ENCODE results near the gene MBD6. TPM values are rescaled to one million over a fixed set of nuclear protein-coding genes. Genes with fewer than 3 reads are reported as not detected.
A peak's percentile ranks its signal among the peaks of the same experiment; 100 is the strongest.

Gene MBD6, protein sequence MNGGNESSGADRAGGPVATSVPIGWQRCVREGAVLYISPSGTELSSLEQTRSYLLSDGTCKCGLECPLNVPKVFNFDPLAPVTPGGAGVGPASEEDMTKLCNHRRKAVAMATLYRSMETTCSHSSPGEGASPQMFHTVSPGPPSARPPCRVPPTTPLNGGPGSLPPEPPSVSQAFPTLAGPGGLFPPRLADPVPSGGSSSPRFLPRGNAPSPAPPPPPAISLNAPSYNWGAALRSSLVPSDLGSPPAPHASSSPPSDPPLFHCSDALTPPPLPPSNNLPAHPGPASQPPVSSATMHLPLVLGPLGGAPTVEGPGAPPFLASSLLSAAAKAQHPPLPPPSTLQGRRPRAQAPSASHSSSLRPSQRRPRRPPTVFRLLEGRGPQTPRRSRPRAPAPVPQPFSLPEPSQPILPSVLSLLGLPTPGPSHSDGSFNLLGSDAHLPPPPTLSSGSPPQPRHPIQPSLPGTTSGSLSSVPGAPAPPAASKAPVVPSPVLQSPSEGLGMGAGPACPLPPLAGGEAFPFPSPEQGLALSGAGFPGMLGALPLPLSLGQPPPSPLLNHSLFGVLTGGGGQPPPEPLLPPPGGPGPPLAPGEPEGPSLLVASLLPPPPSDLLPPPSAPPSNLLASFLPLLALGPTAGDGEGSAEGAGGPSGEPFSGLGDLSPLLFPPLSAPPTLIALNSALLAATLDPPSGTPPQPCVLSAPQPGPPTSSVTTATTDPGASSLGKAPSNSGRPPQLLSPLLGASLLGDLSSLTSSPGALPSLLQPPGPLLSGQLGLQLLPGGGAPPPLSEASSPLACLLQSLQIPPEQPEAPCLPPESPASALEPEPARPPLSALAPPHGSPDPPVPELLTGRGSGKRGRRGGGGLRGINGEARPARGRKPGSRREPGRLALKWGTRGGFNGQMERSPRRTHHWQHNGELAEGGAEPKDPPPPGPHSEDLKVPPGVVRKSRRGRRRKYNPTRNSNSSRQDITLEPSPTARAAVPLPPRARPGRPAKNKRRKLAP
- total RNA-seq = 100 to 1,000 TPM in 1 of 4 donors, 10 to 100 TPM in 3; 36.6 to 155 (median 51.0) TPM

DNA sequence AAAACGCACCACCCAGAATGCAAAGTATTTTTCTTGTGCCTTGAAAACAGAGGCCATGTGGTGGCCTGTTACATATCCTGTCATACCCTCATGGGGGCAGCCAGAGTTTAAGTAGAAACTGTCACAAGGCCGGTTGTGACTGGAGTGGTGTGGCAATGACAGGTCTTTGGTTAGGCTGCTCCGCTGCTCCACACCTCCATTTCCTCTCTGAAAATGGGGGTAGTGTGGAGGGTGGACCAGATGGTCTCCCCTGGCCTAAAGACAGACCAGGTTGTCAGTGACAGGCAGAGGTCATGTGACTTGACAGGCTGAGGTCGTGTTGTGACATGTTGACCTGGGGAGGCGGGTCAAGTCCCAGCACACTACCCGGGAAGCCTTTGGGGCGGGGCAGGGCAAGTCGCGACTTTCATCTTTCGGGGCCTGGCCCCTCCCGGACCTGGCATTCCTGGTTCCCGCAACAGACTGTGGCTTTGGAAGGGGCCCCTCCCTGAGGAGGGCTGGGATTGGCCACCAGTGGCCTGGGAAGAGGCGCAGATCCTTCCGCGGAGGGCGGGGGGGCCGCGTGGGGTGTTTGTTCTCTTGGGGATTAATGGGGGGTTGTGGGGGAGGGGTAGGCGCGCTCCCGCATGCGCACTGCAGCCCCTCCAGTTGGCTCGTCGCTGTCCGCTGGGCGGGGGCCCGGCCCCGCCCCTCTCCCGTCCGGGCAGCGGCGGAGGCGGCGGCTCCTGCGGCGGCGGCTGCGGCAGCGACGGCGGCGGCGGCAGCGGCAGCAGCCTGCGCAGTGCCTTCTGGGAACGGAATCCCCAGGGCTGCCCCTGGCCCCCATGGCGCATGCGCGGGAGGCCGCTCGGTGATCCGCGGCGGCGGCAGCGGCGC lies at the start of gene MBD6:
Gene MBD6, plus strand, starts transcription at position 814 of the 876 bp plus-strand sequence. CDS start 1,480 bp downstream, outside the sequence.
- intact Hi-C loops (cut with DNase I; ENCODE audit: low total_unique reads) = no loop called here
- Histone ChIP-seq H3K36me3 (peaks cover 0 to 16% (median 3%) of the 10 kb centered on the region in 4 donors), H3K27me3 (no peaks in the 10 kb centered on the region), H3K9me3 (no peaks in the 10 kb centered on the region), H3K4me1 (peaks cover 42 to 67% (median 57%) of the 10 kb centered on the region in 4 donors), H3K27ac (peak within 1 kb of the TSS; percentile 97 to 100 (median 98)), H3K4me3 (peak within 1 kb of the TSS; percentile 68 to 82 (median 78))
- 0 to 1% methylated on average over 1 to 16 of the region's 57 CpGs for WGBS, 2 donors (ENCODE audit: low coverage in 1 of 2)
- in situ Hi-C loops (cut with MboI; ENCODE audit: low pct_ligation_motif_present in 1 of 4, low pct_unique_long_range_greater_than_20kb in 1 of 4, low sequenced_read_pairs in 3 of 4) = no loop called here
- TF ChIP-seq POLR2AphosphoS5 (IDR thresholded peaks at IDR 0.05) (peak; percentile 40 to 73 (median 72)), EP300 (IDR thresholded peaks at IDR 0.05; ENCODE audit: low read depth) (no peak), POLR2A (IDR thresholded peaks at IDR 0.05) (peak; percentile 61)
- TF ChIP-seq, protein P1, sequence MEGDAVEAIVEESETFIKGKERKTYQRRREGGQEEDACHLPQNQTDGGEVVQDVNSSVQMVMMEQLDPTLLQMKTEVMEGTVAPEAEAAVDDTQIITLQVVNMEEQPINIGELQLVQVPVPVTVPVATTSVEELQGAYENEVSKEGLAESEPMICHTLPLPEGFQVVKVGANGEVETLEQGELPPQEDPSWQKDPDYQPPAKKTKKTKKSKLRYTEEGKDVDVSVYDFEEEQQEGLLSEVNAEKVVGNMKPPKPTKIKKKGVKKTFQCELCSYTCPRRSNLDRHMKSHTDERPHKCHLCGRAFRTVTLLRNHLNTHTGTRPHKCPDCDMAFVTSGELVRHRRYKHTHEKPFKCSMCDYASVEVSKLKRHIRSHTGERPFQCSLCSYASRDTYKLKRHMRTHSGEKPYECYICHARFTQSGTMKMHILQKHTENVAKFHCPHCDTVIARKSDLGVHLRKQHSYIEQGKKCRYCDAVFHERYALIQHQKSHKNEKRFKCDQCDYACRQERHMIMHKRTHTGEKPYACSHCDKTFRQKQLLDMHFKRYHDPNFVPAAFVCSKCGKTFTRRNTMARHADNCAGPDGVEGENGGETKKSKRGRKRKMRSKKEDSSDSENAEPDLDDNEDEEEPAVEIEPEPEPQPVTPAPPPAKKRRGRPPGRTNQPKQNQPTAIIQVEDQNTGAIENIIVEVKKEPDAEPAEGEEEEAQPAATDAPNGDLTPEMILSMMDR (IDR thresholded peaks at IDR 0.05) = no peak
- DNase-seq = peak; percentile 94

DNA sequence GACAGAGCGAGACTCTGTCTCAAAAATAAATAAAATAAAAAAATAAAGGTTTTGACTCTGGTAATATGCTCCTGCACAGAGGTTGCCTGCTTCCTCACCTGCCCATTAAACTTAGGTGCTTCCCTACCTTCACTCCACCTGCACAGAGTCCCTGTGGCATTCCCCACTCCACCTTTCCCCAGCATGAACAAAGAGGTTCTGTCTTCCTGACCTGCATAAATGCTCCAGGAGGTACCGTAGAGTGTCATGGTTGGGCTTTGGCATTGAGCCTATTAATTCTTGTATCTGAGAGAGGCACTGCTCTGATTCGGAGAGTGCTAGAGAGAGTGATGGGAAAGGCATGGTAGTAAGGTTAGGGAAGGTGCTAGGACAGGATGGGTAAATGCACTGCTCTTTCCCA lies 49.2 kb upstream of the MBD6 start:
- intact Hi-C loops (cut with DNase I; ENCODE audit: low total_unique reads) = no loop called here
- no peak overlapping the region for H3K27ac ChIP-seq
- DNase-seq = no peak
- no peak overlapping the region for H3K4me3 ChIP-seq
- H3K9me3 ChIP-seq = no peaks in the 10 kb centered on the region
- peaks cover 15 to 33% (median 20%) of the 10 kb centered on the region in 4 donors for H3K4me1 ChIP-seq
- TF ChIP-seq POLR2A (IDR thresholded peaks at IDR 0.05) (no peak), POLR2AphosphoS5 (IDR thresholded peaks at IDR 0.05) (no peak), EP300 (IDR thresholded peaks at IDR 0.05; ENCODE audit: low read depth) (no peak)
- TF ChIP-seq, protein P1 (IDR thresholded peaks at IDR 0.05) = no peak
- in situ Hi-C loops (cut with MboI; ENCODE audit: low pct_ligation_motif_present in 1 of 4, low pct_unique_long_range_greater_than_20kb in 1 of 4, low sequenced_read_pairs in 3 of 4) = no loop called here
- 52 to 61% methylated on average over 2 to 3 of the region's 3 CpGs for WGBS, 2 donors (ENCODE audit: low coverage in 1 of 2)
- peaks cover 64% of the 10 kb centered on the region for H3K27me3 ChIP-seq
- H3K36me3 ChIP-seq = no peaks in the 10 kb centered on the region

DNA sequence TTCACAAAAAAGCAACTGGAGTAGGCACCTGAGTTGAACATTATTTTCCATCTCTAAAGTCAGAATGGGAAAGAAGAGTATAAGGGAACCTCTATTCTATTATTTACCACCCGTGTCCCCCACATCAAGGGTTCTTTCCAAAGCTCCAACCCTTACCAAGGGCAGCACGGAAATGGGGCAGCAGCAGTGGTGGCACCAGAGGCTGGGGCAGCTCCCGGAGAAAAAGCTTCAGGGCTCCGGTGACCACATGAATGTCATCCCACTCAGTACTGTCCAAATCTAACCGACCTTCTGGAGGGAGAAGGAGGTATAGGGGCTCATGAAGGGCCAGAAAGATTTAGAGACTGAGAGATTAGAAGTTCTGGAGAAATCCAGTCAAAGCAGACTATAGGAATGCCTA lies 48.7 kb upstream of the MBD6 start:
- intact Hi-C loops (cut with DNase I; ENCODE audit: low total_unique reads) = no loop called here
- Histone ChIP-seq H3K27ac (no peak overlapping the region), H3K27me3 (peaks cover 64% of the 10 kb centered on the region), H3K36me3 (no peaks in the 10 kb centered on the region), H3K4me1 (peaks cover 15 to 34% (median 20%) of the 10 kb centered on the region in 4 donors), H3K4me3 (no peak overlapping the region), H3K9me3 (no peaks in the 10 kb centered on the region)
- 87 to 100% methylated on average over 3 to 5 of the region's 5 CpGs for WGBS, 2 donors (ENCODE audit: low coverage in 1 of 2)
- no peak for TF ChIP-seq POLR2A (IDR thresholded peaks at IDR 0.05)
- no peak for TF ChIP-seq EP300 (IDR thresholded peaks at IDR 0.05; ENCODE audit: low read depth)
- TF ChIP-seq POLR2AphosphoS5 (IDR thresholded peaks at IDR 0.05) = no peak
- TF ChIP-seq, protein P1 (IDR thresholded peaks at IDR 0.05) = no peak
- DNase-seq = no peak
- in situ Hi-C loops (cut with MboI; ENCODE audit: low pct_ligation_motif_present in 1 of 4, low pct_unique_long_range_greater_than_20kb in 1 of 4, low sequenced_read_pairs in 3 of 4) = no loop called here
